ENCODE measurements around the gene TERC.

- TF ChIP-seq CTCF (IDR thresholded peaks at IDR 0.05; ENCODE audit: insufficient read depth, low read length) (no peak), REST (IDR thresholded peaks at IDR 0.05; ENCODE audit: insufficient replicate concordance, low read depth) (no peak), POLR2AphosphoS5 (IDR thresholded peaks at IDR 0.05; ENCODE audit: low read depth) (0 out of 2 replicates have a peak, but pooled peaks have one; percentile 14), SPI1 (IDR thresholded peaks at IDR 0.05; ENCODE audit: borderline replicate concordance, low read depth) (no peak; the same call in 1 of the 2 replicates)
Measured at GRCh38 chr3:169771497-169772304, 6.8 kb upstream of the TERC start.
